ENCODE measurements around the gene TXNL4B.

GRCh38 chr16:72072514-72073342, 20.7 kb downstream of the TXNL4B start:
- TF ChIP-seq CTCF (conservative IDR thresholded peaks at IDR 0.05): no peak
- TF ChIP-seq ZFX (IDR thresholded peaks at IDR 0.05): no peak

Data from C4-2B (cell line).